PC-3 (cell line): Measurements from ENCODE around the gene ADCY2.

Experiments used
- EZH2 ChIP-seq: fragments of 300-600 bp; sonication (generic); IDR thresholded peaks from one replicate; pipeline ENCODE4 v1.6.1; 2017; ENCODE audit warnings: antibody characterized with exemption, mild to moderate bottlenecking, low read length; ENCODE audit not compliant: unreplicated experiment
- EZH2phosphoT487 ChIP-seq: fragments of 300-600 bp; sonication (generic); IDR thresholded peaks from 2 replicates; pipeline ENCODE4 v1.6.1; 2018; ENCODE audit warnings: mild to moderate bottlenecking, antibody characterized with exemption, low read length, borderline replicate concordance
- TF ChIP-seq, protein P1 (sequence below): fragments of 300-600 bp; sonication (generic); conservative IDR thresholded peaks from 2 replicates; pipeline ENCODE4 v1.5.1; 2017; ENCODE audit warnings: antibody characterized with exemption, low read depth, mild to moderate bottlenecking, low read length

DNA sequence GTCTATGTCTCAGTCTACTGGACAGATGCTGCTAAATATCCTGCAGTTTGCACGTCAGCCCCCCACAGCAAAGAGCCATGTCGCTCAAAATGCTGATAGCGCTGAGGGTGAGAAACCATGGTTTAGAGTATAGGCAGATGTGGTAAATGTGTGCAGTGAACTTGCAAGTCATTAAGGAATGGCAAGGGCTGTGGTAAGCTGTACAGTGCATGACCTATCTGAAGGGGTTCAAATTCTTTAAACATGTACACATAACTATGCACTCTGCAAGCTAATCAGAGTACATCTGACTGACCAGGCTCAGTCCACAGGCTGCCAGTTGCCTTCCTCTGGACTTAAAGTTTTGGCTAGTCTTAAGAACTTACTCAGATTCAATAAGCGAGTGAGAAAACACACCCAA lies 284.3 kb downstream of the ADCY2 start:
- TF ChIP-seq EZH2, result no peak
- TF ChIP-seq, protein P1, sequence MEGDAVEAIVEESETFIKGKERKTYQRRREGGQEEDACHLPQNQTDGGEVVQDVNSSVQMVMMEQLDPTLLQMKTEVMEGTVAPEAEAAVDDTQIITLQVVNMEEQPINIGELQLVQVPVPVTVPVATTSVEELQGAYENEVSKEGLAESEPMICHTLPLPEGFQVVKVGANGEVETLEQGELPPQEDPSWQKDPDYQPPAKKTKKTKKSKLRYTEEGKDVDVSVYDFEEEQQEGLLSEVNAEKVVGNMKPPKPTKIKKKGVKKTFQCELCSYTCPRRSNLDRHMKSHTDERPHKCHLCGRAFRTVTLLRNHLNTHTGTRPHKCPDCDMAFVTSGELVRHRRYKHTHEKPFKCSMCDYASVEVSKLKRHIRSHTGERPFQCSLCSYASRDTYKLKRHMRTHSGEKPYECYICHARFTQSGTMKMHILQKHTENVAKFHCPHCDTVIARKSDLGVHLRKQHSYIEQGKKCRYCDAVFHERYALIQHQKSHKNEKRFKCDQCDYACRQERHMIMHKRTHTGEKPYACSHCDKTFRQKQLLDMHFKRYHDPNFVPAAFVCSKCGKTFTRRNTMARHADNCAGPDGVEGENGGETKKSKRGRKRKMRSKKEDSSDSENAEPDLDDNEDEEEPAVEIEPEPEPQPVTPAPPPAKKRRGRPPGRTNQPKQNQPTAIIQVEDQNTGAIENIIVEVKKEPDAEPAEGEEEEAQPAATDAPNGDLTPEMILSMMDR, result no peak
- TF ChIP-seq EZH2phosphoT487, result no peak
